A549 (cell line): ENCODE measurements around the gene ADAMTSL3. TPM values are rescaled to one million over a fixed set of nuclear protein-coding genes. Genes with fewer than 3 reads are reported as not detected.

Experiments used
- ATAC-seq, 2 experiments: fragments of 200-7000 bp in 1 of 2; fragments of >200 bp in 1 of 2; cut with Nextera tagmentation in 1 of 2; cut with Tn5 transposase in 1 of 2; 3 replicates each; pipeline versions ENCODE4 v1.8.0 to v1.9.1; 2018 to 2020; ENCODE audit warnings: mild to moderate bottlenecking in 1 of 2, moderate library complexity in 1 of 2
- CTCF ChIA-PET: fragments of 300-600 bp; sonication (Branson Sonifier 250); formaldehyde crosslinking; extraction: SDS; loops from one replicate; lab custom pipeline; 2021; ENCODE audit warnings: antibody characterized with exemption, inconsistent platforms; lab: Yijun Ruan, JAX
- POLR2A ChIA-PET: fragments of 350-600 bp; formaldehyde crosslinking; extraction: SDS; loops from one replicate; lab custom pipeline; 2021; ENCODE audit warnings: antibody characterized with exemption, inconsistent platforms; lab: Yijun Ruan, JAX
- DNase-seq, 2 experiments: peaks; one replicate each; pipeline versions ENCODE4 v3.0.0 to v3.0.0-alpha.2; 2011 to 2016; ENCODE audit warnings: low read depth in 1 of 2, low spot score in 1 of 2
- FAIRE-seq: peaks from 2 replicates; lab custom pipeline; 2011; peaks lifted over from hg19 to GRCh38; lab: Jason Lieb, UNC
- H3K27ac ChIP-seq, 2 experiments: fragments of >200 bp; sonication (Bioruptor Twin); formaldehyde crosslinking; 3 replicates each; pipeline ENCODE4 v1.5.1; 2016 to 2017
- H3K4me1 ChIP-seq: fragments of >200 bp; sonication (Bioruptor Twin); formaldehyde crosslinking; 3 replicates; pipeline ENCODE4 v1.6.1; 2016
- H3K4me2 ChIP-seq: fragments of >200 bp; sonication (Bioruptor Twin); formaldehyde crosslinking; 3 replicates; pipeline ENCODE4 v1.6.1; 2016
- H3K4me3 ChIP-seq: fragments of >200 bp; sonication (Bioruptor Twin); formaldehyde crosslinking; 3 replicates; pipeline ENCODE4 v1.5.1; 2016
- H3K9me3 ChIP-seq: fragments of >200 bp; sonication (Bioruptor Twin); formaldehyde crosslinking; 3 replicates; pipeline ENCODE4 v1.6.1; 2016
- CBX2 ChIP-seq: fragments of 200-600 bp; sonication (generic); IDR thresholded peaks from 2 replicates; pipeline ENCODE4 v1.6.1; 2016; ENCODE audit warnings: low read depth, mild to moderate bottlenecking, borderline replicate concordance
- CEBPB ChIP-seq, 2 experiments: fragments of >200 bp in 1 of 2; sonication (Bioruptor Twin) in 1 of 2; formaldehyde crosslinking in 1 of 2; IDR thresholded peaks; 2 replicates each; pipeline ENCODE4 v1.6.1; 2012 to 2016
- CHD4 ChIP-seq: fragments of 200-600 bp; sonication (generic); IDR thresholded peaks from 2 replicates; pipeline ENCODE4 v1.6.1; 2016; ENCODE audit warnings: antibody characterized with exemption, mild to moderate bottlenecking, borderline replicate concordance
- FOSL2 ChIP-seq, 2 experiments: fragments of 450-650 bp in 1 of 2; fragments of >200 bp in 1 of 2; sonication (Bioruptor Twin) in 1 of 2; formaldehyde crosslinking; IDR thresholded peaks; 2 replicates each; pipeline versions ENCODE4 v1.5.0 to v1.6.1; 2016 to 2020; ENCODE audit warnings: mild to moderate bottlenecking in 1 of 2, moderate library complexity in 1 of 2
- GATA3 ChIP-seq: IDR thresholded peaks from 2 replicates; pipeline ENCODE4 v1.6.1; 2012; ENCODE audit warnings: borderline replicate concordance
- HOXA7 ChIP-seq: fragments of 250-450 bp; sonication (Bioruptor Pico); IDR thresholded peaks from 2 replicates; pipeline ENCODE4 v1.5.0; 2020; ENCODE audit warnings: mild to moderate bottlenecking, moderate library complexity
- HOXB5 ChIP-seq: fragments of 250-450 bp; sonication (Bioruptor Pico); IDR thresholded peaks from 2 replicates; pipeline ENCODE4 v1.5.0; 2020; ENCODE audit warnings: mild to moderate bottlenecking, moderate library complexity
- JUN ChIP-seq, 2 experiments: fragments of >200 bp; sonication (Bioruptor Twin); formaldehyde crosslinking; IDR thresholded peaks; 2 replicates in 1 of 2; 3 replicates in 1 of 2; pipeline ENCODE4 v1.6.1; 2016 to 2017
- MAFK ChIP-seq: fragments of 450-650 bp; IDR thresholded peaks from 2 replicates; pipeline ENCODE4 v1.6.1; 2014; ENCODE audit not compliant: partially characterized antibody
- MAX ChIP-seq: IDR thresholded peaks from 2 replicates; pipeline ENCODE4 v1.6.1; 2012
- MAZ ChIP-seq: fragments of 150-350 bp; IDR thresholded peaks from 2 replicates; pipeline ENCODE4 v1.6.1; 2014; ENCODE audit warnings: antibody characterized with exemption, low read depth, low read length, borderline replicate concordance
- MYC ChIP-seq: IDR thresholded peaks from 2 replicates; pipeline ENCODE4 v1.6.1; 2012; ENCODE audit warnings: mild to moderate bottlenecking, inconsistent platforms, low read length, improper control_type of control experiment, borderline replicate concordance
- PBX3 ChIP-seq: IDR thresholded peaks from 2 replicates; pipeline ENCODE4 v1.6.1; 2012
- PHF8 ChIP-seq: fragments of 200-600 bp; sonication (generic); IDR thresholded peaks from 2 replicates; pipeline ENCODE4 v1.6.1; 2016; ENCODE audit warnings: low read depth, mild to moderate bottlenecking, antibody characterized with exemption, moderate library complexity, borderline replicate concordance
- RARB ChIP-seq: fragments of 250-450 bp; sonication (Bioruptor Pico); IDR thresholded peaks from 2 replicates; pipeline ENCODE4 v1.8.0; 2021; ENCODE audit warnings: mild to moderate bottlenecking, moderate library complexity
- RNF2 ChIP-seq: fragments of 200-600 bp; sonication (generic); IDR thresholded peaks from 2 replicates; pipeline ENCODE4 v1.6.1; 2016; ENCODE audit warnings: low read depth, mild to moderate bottlenecking, antibody characterized with exemption, moderate library complexity, borderline replicate concordance
- TP53 ChIP-seq: fragments of 250-450 bp; sonication (Bioruptor Pico); IDR thresholded peaks from 2 replicates; pipeline ENCODE4 v1.5.0; 2021; ENCODE audit warnings: mild to moderate bottlenecking, moderate library complexity
- WGBS: methylation state at CpG from one replicate; pipeline ENCODE4 v1.1.6; 2017; ENCODE audit errors: missing lambda C conversion rate; 5-methylcytosine and 5-hydroxymethylcytosine counted together
- polyA plus RNA-seq, 4 experiments: library from polyadenylated mRNA; depleted of rRNA in 3 of 4; stranded (reverse); fragments of >200 nt; fragmentation: RNase III in 1 of 4; extraction: RNeasy Plus Mini Kit Qiagen cat#74134 plus additional on column Dnase treatment in 1 of 4; gene quantifications; 2 replicates in 3 of 4; 3 replicates in 1 of 4; pipeline ENCODE4 v1.2.3, GENCODE V29; 2011 to 2017
- TF ChIP-seq, protein P1 (sequence below): fragments of 250-450 bp; sonication (Bioruptor Pico); IDR thresholded peaks from 2 replicates; pipeline ENCODE4 v1.5.0; 2020; ENCODE audit warnings: low read depth, mild to moderate bottlenecking, moderate library complexity
- TF ChIP-seq, protein P2 (sequence below): fragments of >200 bp; sonication (Bioruptor Twin); formaldehyde crosslinking; IDR thresholded peaks from 3 replicates; pipeline ENCODE4 v1.5.1; 2016

ADAMTSL3 gene
- polyA plus RNA-seq, 2 of the 4 experiments (the other 2 are of a cell fraction): 0.22 to 0.25 TPM

DNA sequence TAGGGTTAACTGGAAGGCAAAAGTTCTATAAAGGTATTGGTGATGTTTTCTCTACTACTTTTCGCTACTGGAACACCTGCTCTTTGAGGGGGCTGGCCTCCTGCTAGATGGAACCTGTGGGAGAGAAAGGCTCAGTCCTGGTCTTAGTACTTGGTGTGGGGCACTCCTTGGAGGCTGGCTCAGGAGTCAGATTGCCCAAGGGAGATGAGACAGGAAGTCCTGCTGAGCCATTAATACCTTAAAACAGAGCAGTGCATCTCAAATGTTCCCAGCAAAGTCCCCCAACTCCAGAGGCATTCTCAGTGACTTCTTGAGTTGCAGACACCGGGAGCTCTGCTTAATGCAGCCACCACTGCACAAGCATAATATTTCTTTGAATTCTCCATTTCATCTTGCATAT is 3.1 kb upstream of the ADAMTSL3 start:
- POLR2A ChIA-PET: no interaction called here
- FAIRE-seq: no peak
- ATAC-seq: no peak
- TF ChIP-seq MYC (no peak), HOXB5 (no peak), FOSL2 (IDR thresholded peaks at IDR 0.05) (no peak), FOSL2 (CRISPR knock-in tag; IDR thresholded peaks at IDR 0.05) (no peak), MAFK (no peak), CBX2 (no peak), CEBPB (IDR thresholded peaks at IDR 0.05) (no peak), PHF8 (no peak), PBX3 (no peak), JUN (IDR thresholded peaks at IDR 0.05) (no peak), CHD4 (no peak), RARB (CRISPR knock-in tag) (no peak), MAX (no peak), RNF2 (no peak)
- TF ChIP-seq, protein P1, sequence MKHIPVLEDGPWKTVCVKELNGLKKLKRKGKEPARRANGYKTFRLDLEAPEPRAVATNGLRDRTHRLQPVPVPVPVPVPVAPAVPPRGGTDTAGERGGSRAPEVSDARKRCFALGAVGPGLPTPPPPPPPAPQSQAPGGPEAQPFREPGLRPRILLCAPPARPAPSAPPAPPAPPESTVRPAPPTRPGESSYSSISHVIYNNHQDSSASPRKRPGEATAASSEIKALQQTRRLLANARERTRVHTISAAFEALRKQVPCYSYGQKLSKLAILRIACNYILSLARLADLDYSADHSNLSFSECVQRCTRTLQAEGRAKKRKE: no peak
- TF ChIP-seq, protein P2, sequence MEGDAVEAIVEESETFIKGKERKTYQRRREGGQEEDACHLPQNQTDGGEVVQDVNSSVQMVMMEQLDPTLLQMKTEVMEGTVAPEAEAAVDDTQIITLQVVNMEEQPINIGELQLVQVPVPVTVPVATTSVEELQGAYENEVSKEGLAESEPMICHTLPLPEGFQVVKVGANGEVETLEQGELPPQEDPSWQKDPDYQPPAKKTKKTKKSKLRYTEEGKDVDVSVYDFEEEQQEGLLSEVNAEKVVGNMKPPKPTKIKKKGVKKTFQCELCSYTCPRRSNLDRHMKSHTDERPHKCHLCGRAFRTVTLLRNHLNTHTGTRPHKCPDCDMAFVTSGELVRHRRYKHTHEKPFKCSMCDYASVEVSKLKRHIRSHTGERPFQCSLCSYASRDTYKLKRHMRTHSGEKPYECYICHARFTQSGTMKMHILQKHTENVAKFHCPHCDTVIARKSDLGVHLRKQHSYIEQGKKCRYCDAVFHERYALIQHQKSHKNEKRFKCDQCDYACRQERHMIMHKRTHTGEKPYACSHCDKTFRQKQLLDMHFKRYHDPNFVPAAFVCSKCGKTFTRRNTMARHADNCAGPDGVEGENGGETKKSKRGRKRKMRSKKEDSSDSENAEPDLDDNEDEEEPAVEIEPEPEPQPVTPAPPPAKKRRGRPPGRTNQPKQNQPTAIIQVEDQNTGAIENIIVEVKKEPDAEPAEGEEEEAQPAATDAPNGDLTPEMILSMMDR: no peak
- H3K4me2 ChIP-seq: no peak overlapping the region
- H3K27ac ChIP-seq: no peak overlapping the region
- CTCF ChIA-PET: interaction anchor here (1.0 kb wide), 1 partner anchor 96 kb away, joined by 3 read pairs; no protein-coding TSS in a partner anchor
- peaks cover 4% of the 10 kb centered on the region; the same call in 1 of the 3 replicates for H3K4me1 ChIP-seq
- no peak overlapping the region for H3K4me3 ChIP-seq
- 0 out of 3 replicates have a peak, but pooled peaks cover 4% of the 10 kb centered on the region for H3K9me3 ChIP-seq
- no peak for DNase-seq
- 0% methylated on average over 2 of the region's 2 CpGs for WGBS

- no peak overlapping the region for H3K27ac ChIP-seq
- ChIA-PET CTCF (interaction anchor here (1.0 kb wide), 1 partner anchor 95 kb away, joined by 3 read pairs; no protein-coding TSS in a partner anchor), POLR2A (no interaction called here)
- no peak for TF ChIP-seq MAZ
- no peak overlapping the region for H3K4me3 ChIP-seq
- FAIRE-seq (no peak), ATAC-seq (no peak), DNase-seq (no peak)
- H3K9me3 ChIP-seq: 0 out of 3 replicates have a peak, but pooled peaks cover 4% of the 10 kb centered on the region
- 23% methylated on average over 6 of the region's 6 CpGs for WGBS
- H3K4me1 ChIP-seq: peaks cover 8% of the 10 kb centered on the region; the same call in 2 of the 3 replicates
- H3K4me2 ChIP-seq: no peak overlapping the region
Measured at GRCh38 chr15:83651541-83651940, 2.4 kb upstream of the ADAMTSL3 start.

DNA sequence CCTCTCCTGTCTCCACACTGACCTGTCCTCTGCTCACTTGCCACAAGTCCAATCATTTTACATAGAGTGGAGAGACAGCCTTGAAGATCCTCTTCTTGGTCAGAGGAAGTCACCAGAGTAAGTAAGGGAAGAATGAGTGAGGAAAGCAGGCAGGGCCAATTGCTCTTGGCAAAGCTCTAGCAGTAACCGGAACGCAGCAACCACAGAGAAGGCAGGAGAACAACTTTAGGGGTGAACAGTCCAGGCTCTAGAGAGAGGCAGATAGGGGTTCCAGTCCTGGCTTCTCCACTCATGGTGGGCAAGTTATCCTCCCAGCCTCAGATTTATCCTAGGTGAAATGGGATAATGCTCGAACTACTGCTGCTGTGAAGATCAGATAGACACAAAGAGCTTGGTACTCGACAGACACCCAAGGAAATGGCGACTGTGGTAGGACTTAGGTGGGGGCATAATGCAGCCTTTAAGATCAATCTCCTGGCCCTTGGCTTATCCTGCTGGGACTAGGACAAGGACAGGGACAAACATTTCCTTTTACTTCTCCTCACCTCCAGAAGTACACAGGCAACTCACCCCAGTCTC is 1.2 kb upstream of the ADAMTSL3 start:
- Histone ChIP-seq H3K4me2 (no peak overlapping the region), H3K4me1 (peaks cover 16% of the 10 kb centered on the region; the same call in 2 of the 3 replicates), H3K27ac (no peak overlapping the region), H3K9me3 (0 out of 3 replicates have a peak, but pooled peaks cover 4% of the 10 kb centered on the region), H3K4me3 (no peak overlapping the region)
- DNase-seq (no peak), ATAC-seq (no peak), FAIRE-seq (no peak)
- ChIA-PET POLR2A (no interaction called here), CTCF (no interaction called here)
- TF ChIP-seq TP53 (CRISPR knock-in tag): no peak
- no peak for TF ChIP-seq GATA3
- no peak for TF ChIP-seq HOXA7 (CRISPR knock-in tag)
- 61% methylated on average over 5 of the region's 5 CpGs for WGBS
